MCF 10A (cell line): ENCODE results near the gene PDE6H. TPM values are rescaled to one million over a fixed set of nuclear protein-coding genes. Genes with fewer than 3 reads are reported as not detected.

Experiments
- BruUV-seq: library from RNA; stranded (reverse); fragments of 400-500 nt; replicated peaks from 2 replicates; lab custom pipeline; 2021; lab: Mats Ljungman, UMichigan
- CTCF ChIA-PET: fragments of 300-600 bp; sonication (Branson Sonifier 250); formaldehyde crosslinking; extraction: SDS; loops from one replicate; lab custom pipeline; 2021; ENCODE audit warnings: antibody characterized with exemption, inconsistent platforms; lab: Yijun Ruan, JAX
- POLR2A ChIA-PET: fragments of 300-600, 350-650 bp; sonication (Branson Sonifier 250); formaldehyde crosslinking; extraction: SDS; loops from one replicate; lab custom pipeline; 2020; ENCODE audit warnings: antibody characterized with exemption, inconsistent platforms; lab: Yijun Ruan, JAX
- DNase-seq: peaks from one replicate; pipeline ENCODE4 v3.0.0-alpha.2; 2018; ENCODE audit not compliant: unreplicated experiment
- H3K27ac Mint-ChIP-seq: one replicate; pipeline ENCODE4 v1.8.0; 2022; ENCODE audit warnings: mild to moderate bottlenecking, low read depth, mixed read lengths; ENCODE audit not compliant: unreplicated experiment
- H3K27me3 Mint-ChIP-seq: one replicate; pipeline ENCODE4 v1.8.0; 2022; ENCODE audit warnings: mixed read lengths; ENCODE audit not compliant: insufficient read depth, unreplicated experiment
- H3K36me3 Mint-ChIP-seq: one replicate; pipeline ENCODE4 v1.8.0; 2022; ENCODE audit warnings: mild to moderate bottlenecking, moderate library complexity, mixed read lengths; ENCODE audit not compliant: insufficient read depth, unreplicated experiment
- H3K4me1 Mint-ChIP-seq: one replicate; pipeline ENCODE4 v1.8.0; 2022; ENCODE audit warnings: mixed read lengths; ENCODE audit not compliant: insufficient read depth, unreplicated experiment
- H3K4me3 Mint-ChIP-seq: one replicate; pipeline ENCODE4 v1.8.0; 2022; ENCODE audit warnings: mild to moderate bottlenecking, moderate library complexity, mixed read lengths; ENCODE audit not compliant: unreplicated experiment
- H3K9me3 Mint-ChIP-seq: one replicate; pipeline ENCODE4 v1.8.0; 2022; ENCODE audit warnings: mixed read lengths; ENCODE audit not compliant: unreplicated experiment
- CTCF ChIP-seq: fragments of 200-600 bp; IDR thresholded peaks from one replicate; pipeline ENCODE4 v1.8.0; 2022; ENCODE audit warnings: antibody characterized with exemption, mild to moderate bottlenecking; ENCODE audit not compliant: unreplicated experiment
- intact Hi-C: fragments of 100-400 bp; cut with micrococcal nuclease; formaldehyde crosslinking; loops from 2 replicates; pipeline ENCODE4 v1.14.1; 2022
- total RNA-seq: library from RNA; stranded (reverse); gene quantifications from 2 replicates; pipeline ENCODE4 v1.2.3, GENCODE V29; 2022

The PDE6H gene
- total RNA-seq, 1 experiment from 2014 or later, result not detected

DNA sequence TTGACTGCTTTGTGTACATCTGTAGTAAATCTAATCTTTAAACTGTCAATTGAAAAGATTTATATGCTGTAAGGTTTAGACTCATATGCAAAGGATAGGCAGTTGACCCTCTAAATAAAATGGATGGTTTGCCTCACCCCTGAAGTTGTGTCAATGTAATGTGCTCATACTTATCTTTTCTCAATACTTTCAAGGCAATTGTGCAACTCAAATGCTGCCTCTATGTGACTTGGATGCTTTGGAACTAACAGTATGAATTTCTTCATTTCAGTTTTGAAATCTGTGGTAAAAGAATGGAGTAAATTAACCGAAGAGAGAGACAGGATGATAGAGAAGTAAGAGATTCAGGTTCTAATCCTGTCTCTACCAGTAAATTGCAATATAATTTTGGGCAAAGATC, 9.7 kb downstream of the PDE6H start:
- Mint-ChIP-seq H3K4me3 (no peak overlapping the region), H3K27ac (no peak overlapping the region), H3K4me1 (no peaks in the 10 kb centered on the region), H3K27me3 (no peaks in the 10 kb centered on the region), H3K9me3 (no peaks in the 10 kb centered on the region), H3K36me3 (no peaks in the 10 kb centered on the region)
- ChIA-PET CTCF (interaction anchor here (1.3 kb wide), 1 partner anchor 238 kb away, joined by 5 read pairs; the partner anchor contains the start of gene RERG), POLR2A (no interaction called here)
- intact Hi-C loops, result no loop called here
- no TSS peak for BruUV-seq
- DNase-seq, result no peak
- no peak for TF ChIP-seq CTCF

DNA sequence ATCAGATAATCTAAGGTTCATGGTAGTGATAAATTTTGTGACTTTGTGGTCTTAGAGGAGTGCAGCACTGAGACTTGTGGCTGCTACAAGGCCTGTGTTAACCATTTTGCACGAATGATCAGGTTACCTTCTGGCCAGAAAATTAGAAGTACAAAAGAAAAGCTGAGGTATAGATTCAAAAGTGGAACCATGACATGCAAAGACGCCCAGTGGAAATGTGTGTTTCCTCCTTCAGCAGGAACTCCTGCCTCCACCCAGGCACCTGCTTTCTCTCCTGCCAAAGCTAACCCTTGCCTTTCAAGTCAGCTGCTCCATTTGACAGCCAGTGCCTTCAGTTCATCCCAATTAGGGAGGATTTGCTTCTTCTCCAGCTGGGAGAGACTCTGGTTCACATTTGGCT, 10.1 kb downstream of the PDE6H start:
- ChIA-PET CTCF (interaction anchor here (0.6 to 1.3 kb wide), 6 partner anchors 10 to 353 kb away, joined by 3 to 5 read pairs (median 4); partner anchors contain the start of gene RERG), POLR2A (interaction anchor here (0.6 kb wide), 1 partner anchor 133 kb away, joined by 3 read pairs; no protein-coding TSS in a partner anchor)
- Mint-ChIP-seq H3K9me3 (no peaks in the 10 kb centered on the region), H3K27me3 (no peaks in the 10 kb centered on the region), H3K36me3 (no peaks in the 10 kb centered on the region), H3K4me3 (no peak overlapping the region), H3K4me1 (no peaks in the 10 kb centered on the region), H3K27ac (no peak overlapping the region)
- no peak for TF ChIP-seq CTCF
- BruUV-seq, result no TSS peak
- intact Hi-C loops, result no loop called here
- DNase-seq, result no peak

- BruUV-seq, result no TSS peak
- Mint-ChIP-seq H3K9me3 (no peaks in the 10 kb centered on the region), H3K27me3 (no peaks in the 10 kb centered on the region), H3K4me1 (no peaks in the 10 kb centered on the region), H3K27ac (no peak overlapping the region), H3K4me3 (no peak overlapping the region), H3K36me3 (no peaks in the 10 kb centered on the region)
- ChIA-PET POLR2A (interaction anchor here (1.2 to 1.8 kb wide), 2 partner anchors 13 to 214 kb away, joined by 3 read pairs; no protein-coding TSS in a partner anchor), CTCF (interaction anchor here (0.6 to 1.2 kb wide), 5 partner anchors 9 to 354 kb away, joined by 3 read pairs; partner anchors contain the start of gene SMCO3)
- intact Hi-C loops, result no loop called here
- TF ChIP-seq CTCF, result no peak
- DNase-seq, result no peak
Observed at GRCh38 chr12:14984036-14984435, 11.2 kb downstream of the PDE6H start.

GRCh38 chr12:14984766-14985285, 12.0 kb downstream of the PDE6H start:
- H3K9me3 Mint-ChIP-seq, result no peaks in the 10 kb centered on the region
- TF ChIP-seq CTCF, result no peak
- no TSS peak for BruUV-seq
- H3K36me3 Mint-ChIP-seq, result no peaks in the 10 kb centered on the region
- intact Hi-C loops, result no loop called here
- no peak for DNase-seq
- CTCF ChIA-PET, result interaction anchor here (0.8 to 1.8 kb wide), 4 partner anchors 11 to 139 kb away, joined by 3 to 9 read pairs (median 4); no protein-coding TSS in a partner anchor
- H3K4me3 Mint-ChIP-seq, result no peak overlapping the region
- H3K27me3 Mint-ChIP-seq, result no peaks in the 10 kb centered on the region
- H3K4me1 Mint-ChIP-seq, result no peaks in the 10 kb centered on the region
- H3K27ac Mint-ChIP-seq, result no peak overlapping the region
- POLR2A ChIA-PET, result interaction anchor here (1.0 to 1.8 kb wide), 3 partner anchors 13 to 215 kb away, joined by 3 read pairs; no protein-coding TSS in a partner anchor
